Loucy (cell line): ENCODE results near the gene OPN3.

Experiments used
- EZH2phosphoT487 ChIP-seq: fragments of 200-600 bp; IDR thresholded peaks from 2 replicates; pipeline ENCODE4 v1.6.1; 2018; ENCODE audit warnings: antibody characterized with exemption, mild to moderate bottlenecking, moderate library complexity, borderline replicate concordance
- TF ChIP-seq, protein P1 (sequence below): fragments of 200-600 bp; sonication (generic); conservative IDR thresholded peaks from 2 replicates; pipeline ENCODE4 v1.5.1; 2014; ENCODE audit warnings: mild to moderate bottlenecking, antibody characterized with exemption, low read length

DNA sequence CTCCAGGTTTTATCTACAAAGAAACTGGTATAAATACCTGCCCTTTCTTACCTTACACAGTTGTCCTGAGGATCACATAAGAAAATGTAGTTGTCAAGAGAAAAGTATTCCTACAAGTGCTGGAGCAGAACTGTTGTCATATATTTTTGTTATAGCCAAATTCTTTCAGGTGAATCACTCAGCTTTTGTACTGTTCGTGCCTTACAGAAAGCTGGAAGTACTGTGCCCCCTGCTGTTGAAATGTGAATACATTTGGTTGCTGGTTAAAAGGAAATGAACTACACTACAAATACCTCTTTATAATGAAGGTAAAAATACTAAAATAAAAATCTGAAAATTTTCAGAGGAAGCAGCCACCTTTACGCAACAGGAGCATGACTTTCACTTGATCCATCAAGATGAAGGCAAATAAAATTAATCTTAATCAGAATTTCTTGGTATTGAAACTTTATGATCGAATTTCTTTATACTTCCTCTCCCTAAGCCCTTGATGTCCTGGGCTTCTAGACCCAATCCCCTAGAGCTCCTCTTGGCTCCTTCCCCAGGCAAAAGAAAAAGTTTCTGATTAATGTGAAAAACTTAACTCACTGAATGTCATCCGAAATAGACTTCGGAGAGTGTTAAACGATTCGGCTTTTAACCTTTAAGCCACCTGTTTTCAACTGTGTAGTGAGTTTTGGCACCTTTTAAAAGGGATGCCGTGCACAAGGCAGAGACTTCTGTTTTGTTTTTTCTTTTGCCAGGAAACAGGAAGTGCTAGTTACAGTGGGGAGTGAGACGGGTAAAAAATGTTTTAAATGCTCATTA is 12.5 kb downstream of the OPN3 start:
- TF ChIP-seq, protein P1, sequence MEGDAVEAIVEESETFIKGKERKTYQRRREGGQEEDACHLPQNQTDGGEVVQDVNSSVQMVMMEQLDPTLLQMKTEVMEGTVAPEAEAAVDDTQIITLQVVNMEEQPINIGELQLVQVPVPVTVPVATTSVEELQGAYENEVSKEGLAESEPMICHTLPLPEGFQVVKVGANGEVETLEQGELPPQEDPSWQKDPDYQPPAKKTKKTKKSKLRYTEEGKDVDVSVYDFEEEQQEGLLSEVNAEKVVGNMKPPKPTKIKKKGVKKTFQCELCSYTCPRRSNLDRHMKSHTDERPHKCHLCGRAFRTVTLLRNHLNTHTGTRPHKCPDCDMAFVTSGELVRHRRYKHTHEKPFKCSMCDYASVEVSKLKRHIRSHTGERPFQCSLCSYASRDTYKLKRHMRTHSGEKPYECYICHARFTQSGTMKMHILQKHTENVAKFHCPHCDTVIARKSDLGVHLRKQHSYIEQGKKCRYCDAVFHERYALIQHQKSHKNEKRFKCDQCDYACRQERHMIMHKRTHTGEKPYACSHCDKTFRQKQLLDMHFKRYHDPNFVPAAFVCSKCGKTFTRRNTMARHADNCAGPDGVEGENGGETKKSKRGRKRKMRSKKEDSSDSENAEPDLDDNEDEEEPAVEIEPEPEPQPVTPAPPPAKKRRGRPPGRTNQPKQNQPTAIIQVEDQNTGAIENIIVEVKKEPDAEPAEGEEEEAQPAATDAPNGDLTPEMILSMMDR, result peak; percentile 80
- no peak for TF ChIP-seq EZH2phosphoT487
